Activated naive CD8-positive, alpha-beta T cell treated with anti-CD3 and anti-CD28 coated beads for 36 hours (primary cell): ENCODE measurements around the gene ERBIN. TPM values are rescaled to one million over a fixed set of nuclear protein-coding genes. Genes with fewer than 3 reads are reported as not detected.
"Not testable (repeated sequence)": the region's sequence is repeated elsewhere in the genome, so short reads cannot be mapped to it uniquely, and the experiment has no call there.

ENCODE experiments used
- DNase-seq: peaks from one replicate; pipeline ENCODE4 v3.0.0; 2021
- H3K27ac Mint-ChIP-seq: one replicate; pipeline ENCODE4 v1.8.0; 2022; ENCODE audit warnings: mild to moderate bottlenecking, moderate library complexity, mixed read lengths
- H3K27me3 Mint-ChIP-seq: one replicate; pipeline ENCODE4 v1.8.0; 2022; ENCODE audit warnings: mild to moderate bottlenecking, mixed read lengths
- H3K36me3 Mint-ChIP-seq: one replicate; pipeline ENCODE4 v1.8.0; 2021; ENCODE audit warnings: mild to moderate bottlenecking, mixed read lengths
- H3K4me1 Mint-ChIP-seq: one replicate; pipeline ENCODE4 v1.8.0; 2021; ENCODE audit warnings: mixed read lengths
- H3K4me3 Mint-ChIP-seq: one replicate; pipeline ENCODE4 v1.8.0; 2022; ENCODE audit warnings: mild to moderate bottlenecking, moderate library complexity, mixed read lengths
- H3K9me3 Mint-ChIP-seq: one replicate; pipeline ENCODE4 v1.8.0; 2022; ENCODE audit warnings: mixed read lengths
- total RNA-seq, 2 experiments: library from RNA; stranded (reverse); gene quantifications; one replicate each; pipeline ENCODE4 v1.2.3, GENCODE V29; 2021

The ERBIN gene, protein sequence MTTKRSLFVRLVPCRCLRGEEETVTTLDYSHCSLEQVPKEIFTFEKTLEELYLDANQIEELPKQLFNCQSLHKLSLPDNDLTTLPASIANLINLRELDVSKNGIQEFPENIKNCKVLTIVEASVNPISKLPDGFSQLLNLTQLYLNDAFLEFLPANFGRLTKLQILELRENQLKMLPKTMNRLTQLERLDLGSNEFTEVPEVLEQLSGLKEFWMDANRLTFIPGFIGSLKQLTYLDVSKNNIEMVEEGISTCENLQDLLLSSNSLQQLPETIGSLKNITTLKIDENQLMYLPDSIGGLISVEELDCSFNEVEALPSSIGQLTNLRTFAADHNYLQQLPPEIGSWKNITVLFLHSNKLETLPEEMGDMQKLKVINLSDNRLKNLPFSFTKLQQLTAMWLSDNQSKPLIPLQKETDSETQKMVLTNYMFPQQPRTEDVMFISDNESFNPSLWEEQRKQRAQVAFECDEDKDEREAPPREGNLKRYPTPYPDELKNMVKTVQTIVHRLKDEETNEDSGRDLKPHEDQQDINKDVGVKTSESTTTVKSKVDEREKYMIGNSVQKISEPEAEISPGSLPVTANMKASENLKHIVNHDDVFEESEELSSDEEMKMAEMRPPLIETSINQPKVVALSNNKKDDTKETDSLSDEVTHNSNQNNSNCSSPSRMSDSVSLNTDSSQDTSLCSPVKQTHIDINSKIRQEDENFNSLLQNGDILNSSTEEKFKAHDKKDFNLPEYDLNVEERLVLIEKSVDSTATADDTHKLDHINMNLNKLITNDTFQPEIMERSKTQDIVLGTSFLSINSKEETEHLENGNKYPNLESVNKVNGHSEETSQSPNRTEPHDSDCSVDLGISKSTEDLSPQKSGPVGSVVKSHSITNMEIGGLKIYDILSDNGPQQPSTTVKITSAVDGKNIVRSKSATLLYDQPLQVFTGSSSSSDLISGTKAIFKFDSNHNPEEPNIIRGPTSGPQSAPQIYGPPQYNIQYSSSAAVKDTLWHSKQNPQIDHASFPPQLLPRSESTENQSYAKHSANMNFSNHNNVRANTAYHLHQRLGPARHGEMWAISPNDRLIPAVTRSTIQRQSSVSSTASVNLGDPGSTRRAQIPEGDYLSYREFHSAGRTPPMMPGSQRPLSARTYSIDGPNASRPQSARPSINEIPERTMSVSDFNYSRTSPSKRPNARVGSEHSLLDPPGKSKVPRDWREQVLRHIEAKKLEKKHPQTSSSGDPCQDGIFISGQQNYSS (N-terminal part only)
- 10 to 100 TPM; 38.3 to 41.1 TPM for total RNA-seq

DNA sequence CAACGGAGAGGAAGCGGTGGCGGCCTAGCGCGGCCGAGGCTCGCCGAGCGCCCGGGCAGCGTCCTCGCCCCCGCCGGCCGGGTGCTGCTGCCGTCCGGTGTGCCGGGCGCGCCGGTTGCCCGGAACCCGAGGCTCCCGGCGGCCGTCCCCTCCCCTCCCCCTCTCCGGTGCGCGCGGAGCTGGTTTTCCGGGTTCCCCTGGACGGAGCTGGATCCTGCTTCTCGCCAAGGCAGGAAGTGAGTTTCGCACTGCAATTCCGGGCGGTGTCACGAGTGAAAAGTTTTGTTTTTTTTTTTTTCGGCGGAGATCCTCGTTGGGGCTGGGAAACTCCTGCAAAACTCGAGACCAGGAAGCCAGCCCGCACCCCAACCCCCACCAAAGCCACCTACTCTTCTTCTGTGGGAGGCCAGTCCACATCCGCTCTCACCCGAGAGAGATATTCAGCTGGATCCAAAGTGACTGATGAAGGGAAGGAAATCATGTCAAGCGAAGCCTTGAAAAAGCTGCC lies at the start of gene ERBIN:
TSS of gene ERBIN (plus strand) at position 300 of the 508 bp plus-strand sequence. CDS start 66,144 bp downstream, outside the sequence.
- peak within 1 kb of the TSS; percentile 90 for H3K4me3 Mint-ChIP-seq
- H3K36me3 Mint-ChIP-seq: peaks cover 14% of the 10 kb centered on the region
- H3K9me3 Mint-ChIP-seq: no peaks in the 10 kb centered on the region
- peak; percentile 68 for DNase-seq
- H3K27me3 Mint-ChIP-seq: no peaks in the 10 kb centered on the region
- H3K4me1 Mint-ChIP-seq: peaks cover 29% of the 10 kb centered on the region
- H3K27ac Mint-ChIP-seq: peak within 1 kb of the TSS; percentile 93

DNA sequence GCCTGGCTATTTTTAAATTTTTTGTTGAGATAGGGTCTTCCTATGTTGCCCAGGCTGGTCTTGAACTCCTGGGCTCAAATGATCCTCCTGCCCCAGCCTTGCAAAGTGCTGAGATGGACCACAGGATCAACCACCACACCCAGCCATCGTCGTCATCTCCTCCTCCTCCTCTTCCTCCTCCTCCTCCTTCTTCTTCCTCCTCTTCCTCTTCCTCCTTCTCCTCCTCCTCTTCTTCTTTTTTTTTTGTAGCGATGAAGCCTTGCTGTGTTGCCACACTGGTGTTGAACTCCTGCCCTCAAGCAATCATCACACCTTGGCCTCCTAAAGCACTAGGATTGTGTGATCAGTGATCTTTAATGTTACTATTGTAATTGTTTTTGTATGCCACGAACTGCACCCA lies 49.4 kb upstream of the ERBIN start:
- Mint-ChIP-seq H3K9me3 (peaks cover 12% of the 10 kb centered on the region), H3K4me1 (peaks cover 3% of the 10 kb centered on the region), H3K4me3 (no peak overlapping the region)

DNA sequence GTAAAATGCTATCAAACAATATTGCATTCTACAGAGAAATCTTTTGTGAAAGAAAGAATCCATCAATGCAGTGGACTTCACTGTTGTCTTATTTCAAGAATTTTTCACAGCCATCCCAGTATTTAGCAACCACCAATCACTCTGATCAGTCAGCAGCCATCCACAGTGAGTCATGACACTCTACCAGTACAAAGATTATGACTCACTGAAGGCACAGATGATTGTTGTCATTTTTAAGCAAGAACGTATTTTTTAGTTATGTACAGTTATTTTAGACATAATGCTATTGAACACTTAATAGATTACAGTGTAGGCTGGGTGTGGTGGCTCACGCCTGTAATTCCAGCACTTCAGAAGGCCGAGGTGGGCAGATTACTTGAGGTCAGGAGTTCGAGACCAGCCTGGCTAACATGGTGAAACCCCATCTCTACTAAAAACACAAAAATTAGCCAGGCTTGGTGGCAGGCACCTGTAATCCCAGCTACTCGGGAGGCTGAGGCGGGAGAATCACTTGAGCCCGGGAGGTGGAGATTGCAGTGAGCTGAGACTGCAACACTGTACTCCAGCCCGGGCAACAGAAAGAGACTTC lies 46.6 kb upstream of the ERBIN start:
- not testable (repeated sequence) for H3K27ac Mint-ChIP-seq, H3K4me1 Mint-ChIP-seq, H3K36me3 Mint-ChIP-seq, H3K27me3 Mint-ChIP-seq, H3K4me3 Mint-ChIP-seq, DNase-seq
- H3K9me3 Mint-ChIP-seq: peaks cover 12% of the 10 kb centered on the region

More for the DNA sequence above, 49.4 kb upstream of the ERBIN start:
- Mint-ChIP-seq H3K27me3 (no peaks in the 10 kb centered on the region), H3K36me3 (peaks cover 5% of the 10 kb centered on the region), H3K27ac (no peak overlapping the region)
- DNase-seq: no peak

DNA sequence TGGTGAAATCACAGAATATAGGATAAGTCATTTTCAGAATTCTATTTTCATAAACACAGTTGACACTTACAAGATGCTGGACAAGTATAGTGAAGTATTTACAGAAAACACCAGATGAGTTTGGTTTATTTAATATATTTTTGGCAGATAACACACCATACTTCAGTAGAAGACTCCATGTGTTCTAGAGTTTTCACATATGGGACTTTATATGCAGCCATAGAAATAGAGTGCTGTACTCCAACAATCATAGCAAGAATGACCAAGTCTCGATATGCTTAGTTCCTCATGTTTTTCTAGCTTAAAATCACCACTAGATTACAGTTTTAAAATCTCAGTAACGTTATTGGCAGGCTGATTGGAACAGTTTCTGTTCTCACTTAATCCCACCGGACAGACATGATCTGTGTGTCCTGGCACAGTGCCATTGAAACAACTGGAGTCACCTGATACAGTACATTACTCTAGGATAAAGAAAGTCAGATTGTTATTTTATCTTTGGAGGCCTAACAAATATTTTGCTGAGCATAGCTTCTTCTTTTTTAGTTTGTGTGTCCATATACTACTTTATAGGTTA lies 45.8 kb upstream of the ERBIN start:
- no peak for DNase-seq
- Mint-ChIP-seq H3K27ac (no peak overlapping the region), H3K36me3 (peaks cover 5% of the 10 kb centered on the region), H3K9me3 (peaks cover 12% of the 10 kb centered on the region), H3K4me1 (peaks cover 3% of the 10 kb centered on the region), H3K4me3 (no peak overlapping the region), H3K27me3 (no peaks in the 10 kb centered on the region)

DNA sequence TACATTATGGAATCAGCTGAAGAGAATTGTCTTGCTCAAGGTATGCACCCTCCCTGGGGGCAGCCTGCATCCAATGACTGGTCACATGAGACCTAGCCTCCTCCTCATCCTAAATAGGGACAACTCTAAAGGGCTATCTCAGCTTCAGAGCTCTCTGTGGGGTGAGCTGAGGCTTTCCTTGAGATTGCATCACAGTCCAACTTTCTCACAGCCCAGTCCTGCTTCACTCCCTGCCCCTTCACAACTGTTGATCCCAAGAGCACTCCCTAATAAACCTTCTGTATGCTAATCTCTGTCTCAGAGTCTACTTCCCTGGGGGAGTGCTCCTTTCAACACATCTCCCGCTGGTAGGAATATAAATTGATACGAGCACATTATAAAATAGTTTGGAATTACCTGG lies 44.1 kb upstream of the ERBIN start:
- peaks cover 8% of the 10 kb centered on the region for H3K9me3 Mint-ChIP-seq
- H3K36me3 Mint-ChIP-seq: peaks cover 2% of the 10 kb centered on the region
- no peaks in the 10 kb centered on the region for H3K27me3 Mint-ChIP-seq
- no peak for DNase-seq
- no peak overlapping the region for H3K27ac Mint-ChIP-seq
- H3K4me1 Mint-ChIP-seq: peaks cover 3% of the 10 kb centered on the region
- H3K4me3 Mint-ChIP-seq: no peak overlapping the region

DNA sequence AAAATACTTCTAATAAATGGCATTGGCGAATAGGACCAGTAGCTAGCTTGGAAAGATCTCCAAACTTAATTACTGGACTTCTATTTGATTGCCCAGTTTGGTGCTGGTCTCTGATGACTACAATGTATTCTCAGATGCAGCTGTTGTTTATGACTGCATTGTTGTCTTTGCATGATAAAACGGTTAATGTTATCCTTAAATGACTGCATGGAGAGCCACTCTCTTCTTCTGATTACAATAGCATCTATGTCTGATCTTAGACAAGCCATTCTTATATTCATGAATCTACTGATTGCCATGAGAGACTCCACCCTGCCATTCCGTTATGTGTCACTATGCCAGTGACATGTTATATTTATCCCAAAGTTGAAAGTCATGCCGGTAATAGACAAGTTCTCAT lies 42.9 kb upstream of the ERBIN start:
- H3K4me1 Mint-ChIP-seq: peaks cover 3% of the 10 kb centered on the region
- H3K36me3 Mint-ChIP-seq: peaks cover 1% of the 10 kb centered on the region
- no peak for DNase-seq
- H3K27ac Mint-ChIP-seq: no peak overlapping the region
- H3K9me3 Mint-ChIP-seq: peaks cover 1% of the 10 kb centered on the region
- no peaks in the 10 kb centered on the region for H3K27me3 Mint-ChIP-seq
- no peak overlapping the region for H3K4me3 Mint-ChIP-seq

DNA sequence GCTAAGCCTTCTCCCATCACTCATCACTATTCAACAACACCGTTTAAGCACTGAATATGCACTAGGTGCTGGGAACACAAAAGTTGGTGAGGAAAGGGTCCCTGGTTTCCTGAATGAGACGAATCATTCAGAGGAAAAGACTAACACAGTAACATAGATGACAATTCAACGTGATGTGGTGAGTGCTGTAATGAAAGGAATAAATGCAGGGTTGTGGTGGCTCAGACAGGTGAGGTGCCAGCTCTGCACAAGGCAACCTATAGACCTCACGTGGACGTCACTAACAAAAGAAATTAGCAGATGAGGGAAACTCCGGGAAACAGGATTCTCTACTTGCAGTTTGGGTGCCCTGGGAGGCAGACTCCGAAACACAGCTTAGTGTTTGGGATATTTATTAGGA lies 40.0 kb upstream of the ERBIN start:
- Mint-ChIP-seq H3K27ac (no peak overlapping the region), H3K36me3 (no peaks in the 10 kb centered on the region), H3K4me1 (no peaks in the 10 kb centered on the region), H3K9me3 (no peaks in the 10 kb centered on the region), H3K27me3 (no peaks in the 10 kb centered on the region), H3K4me3 (no peak overlapping the region)
- DNase-seq: no peak

DNA sequence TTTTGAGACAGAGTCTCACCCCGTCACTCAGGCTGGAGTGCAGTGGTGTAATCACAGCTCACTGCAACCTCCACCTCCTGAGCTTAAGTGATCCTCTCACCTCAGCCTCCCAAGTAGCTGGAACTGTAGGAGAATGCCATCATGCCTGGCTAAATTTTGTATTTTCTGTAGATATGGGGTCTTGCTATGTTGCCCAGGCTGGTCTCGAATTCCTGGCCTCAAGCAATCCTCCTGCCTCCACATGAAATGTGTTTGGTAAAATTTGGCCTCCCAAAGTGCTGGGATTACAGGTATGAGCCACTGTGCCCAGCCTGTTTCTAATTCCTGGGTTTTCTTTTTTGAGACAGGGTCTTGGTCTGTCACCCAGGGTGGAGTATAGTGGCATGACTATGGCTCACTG lies 34.4 kb upstream of the ERBIN start:
- DNase-seq, H3K4me3 Mint-ChIP-seq, H3K9me3 Mint-ChIP-seq, H3K36me3 Mint-ChIP-seq, H3K4me1 Mint-ChIP-seq, H3K27me3 Mint-ChIP-seq, H3K27ac Mint-ChIP-seq: not testable (repeated sequence)

DNA sequence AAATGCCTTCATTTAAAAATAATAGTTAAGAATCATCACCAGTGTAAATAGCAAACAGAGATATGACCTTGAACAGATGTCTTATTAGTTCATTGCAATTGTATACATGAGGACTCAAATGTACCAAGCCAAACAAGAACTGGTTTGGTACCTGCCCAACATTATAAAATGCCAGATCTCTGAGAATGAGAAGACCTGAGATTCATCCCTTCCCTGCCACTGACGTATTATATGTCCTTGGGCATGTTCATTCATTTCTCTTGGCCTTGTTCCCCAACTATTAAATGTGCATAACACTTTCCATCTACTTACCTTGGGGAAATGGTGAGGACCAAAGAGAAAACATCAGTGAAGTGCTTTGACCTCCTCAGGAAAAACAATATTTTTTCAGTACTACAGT lies 33.6 kb upstream of the ERBIN start:
- DNase-seq: no peak
- Mint-ChIP-seq H3K27me3 (no peaks in the 10 kb centered on the region), H3K4me1 (no peaks in the 10 kb centered on the region), H3K4me3 (no peak overlapping the region), H3K36me3 (no peaks in the 10 kb centered on the region), H3K27ac (no peak overlapping the region), H3K9me3 (no peaks in the 10 kb centered on the region)

DNA sequence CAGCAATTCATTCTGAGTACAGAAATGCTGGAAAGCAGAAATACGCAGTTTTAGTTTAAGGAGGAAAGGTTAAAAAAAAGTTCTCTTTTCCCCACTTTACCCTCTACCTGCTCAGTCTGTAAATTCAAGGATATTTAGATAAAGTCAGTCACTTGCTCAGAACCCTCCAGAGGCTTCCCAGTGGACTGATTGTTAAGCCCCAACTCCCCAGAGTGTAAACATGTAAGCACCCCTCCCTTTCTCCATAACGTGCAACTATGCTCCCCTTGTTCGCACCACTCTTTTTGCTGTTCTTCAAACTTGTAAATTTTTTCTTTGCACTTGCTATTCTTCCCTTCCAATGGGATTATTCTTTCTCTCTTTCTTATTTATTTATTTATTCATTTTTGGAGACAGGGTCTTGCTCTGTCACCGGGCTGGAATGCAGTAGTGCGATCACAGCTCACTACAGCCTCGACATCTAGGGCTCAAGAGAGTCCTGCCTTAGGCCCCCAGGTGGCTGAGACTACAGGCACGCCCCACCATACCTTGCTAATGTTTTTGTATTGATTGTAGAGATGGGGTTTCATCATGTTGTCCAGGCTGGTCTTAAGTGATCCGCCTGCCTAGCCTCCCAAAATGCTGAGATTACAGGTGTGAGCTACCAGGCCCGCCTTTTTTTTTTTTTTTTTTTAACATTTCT lies 32.5 kb upstream of the ERBIN start:
- DNase-seq: no peak
- no peaks in the 10 kb centered on the region for H3K27me3 Mint-ChIP-seq
- no peaks in the 10 kb centered on the region for H3K9me3 Mint-ChIP-seq
- H3K36me3 Mint-ChIP-seq: no peaks in the 10 kb centered on the region
- H3K27ac Mint-ChIP-seq: no peak overlapping the region
- H3K4me1 Mint-ChIP-seq: no peaks in the 10 kb centered on the region
- no peak overlapping the region for H3K4me3 Mint-ChIP-seq

DNA sequence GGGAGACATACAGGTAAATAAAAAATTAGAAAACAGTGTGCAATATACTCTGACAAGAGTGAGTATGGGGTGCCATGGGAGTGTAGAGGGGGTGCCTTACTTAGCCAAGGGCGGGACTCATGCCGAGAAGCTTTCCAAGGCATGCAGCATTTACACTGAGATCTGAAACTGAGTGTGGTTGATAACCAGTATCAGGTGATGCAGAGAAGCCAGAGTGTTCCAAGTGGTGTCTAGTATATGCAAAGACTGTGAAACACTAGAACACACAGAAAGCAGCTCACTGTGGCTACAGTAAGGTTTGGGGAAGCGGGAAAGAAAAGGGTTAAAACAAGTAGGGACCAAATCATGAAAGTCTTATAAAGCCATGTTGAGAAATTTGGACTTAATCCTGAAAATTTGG lies 30.5 kb upstream of the ERBIN start:
- no peaks in the 10 kb centered on the region for H3K4me1 Mint-ChIP-seq

DNA sequence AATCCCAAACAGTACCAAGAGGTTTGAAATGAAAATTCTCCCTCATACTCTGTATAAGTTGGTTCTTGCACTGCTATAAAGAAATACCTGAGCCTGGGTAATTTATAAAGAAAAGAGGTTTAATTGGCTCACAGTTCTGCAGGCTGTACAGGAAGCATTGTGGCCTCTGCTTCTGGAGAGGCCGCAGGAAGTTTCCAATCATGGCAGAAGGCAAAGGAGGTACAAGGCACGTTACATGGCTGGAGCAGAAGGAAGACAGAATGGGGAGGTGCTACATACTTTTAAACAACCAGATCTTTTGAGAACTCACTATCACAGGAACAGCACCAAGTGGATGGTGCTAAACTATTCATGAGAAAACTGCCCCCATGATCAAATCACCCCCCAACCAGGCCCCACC lies 25.6 kb upstream of the ERBIN start:
- no peaks in the 10 kb centered on the region for H3K9me3 Mint-ChIP-seq
- H3K4me1 Mint-ChIP-seq: peaks cover 3% of the 10 kb centered on the region
- no peak for DNase-seq
- no peaks in the 10 kb centered on the region for H3K36me3 Mint-ChIP-seq
- no peaks in the 10 kb centered on the region for H3K27me3 Mint-ChIP-seq
- no peak overlapping the region for H3K4me3 Mint-ChIP-seq
- H3K27ac Mint-ChIP-seq: no peak overlapping the region

More for the DNA sequence above, 30.5 kb upstream of the ERBIN start:
- H3K9me3 Mint-ChIP-seq: no peaks in the 10 kb centered on the region
- no peaks in the 10 kb centered on the region for H3K36me3 Mint-ChIP-seq
- no peak overlapping the region for H3K27ac Mint-ChIP-seq
- no peak overlapping the region for H3K4me3 Mint-ChIP-seq
- H3K27me3 Mint-ChIP-seq: no peaks in the 10 kb centered on the region
- no peak for DNase-seq

DNA sequence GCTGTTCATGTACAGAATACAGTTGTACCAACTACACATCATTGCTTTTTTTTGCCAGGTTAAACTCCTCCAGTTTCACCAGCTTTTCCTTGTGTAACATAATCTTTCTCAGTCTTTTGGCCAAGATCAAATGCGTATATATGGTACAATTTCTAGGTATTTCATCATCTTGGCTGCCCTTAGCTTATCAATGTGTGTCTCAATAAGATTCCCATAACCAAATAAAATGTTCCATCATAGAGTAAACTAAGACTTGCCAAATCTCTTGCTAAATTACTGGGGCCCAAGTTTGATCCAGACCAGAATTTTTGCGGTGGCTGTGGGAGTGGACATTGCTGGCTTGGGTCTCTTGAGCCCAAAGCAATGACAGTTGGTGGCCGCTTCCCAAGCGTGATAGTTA lies 24.3 kb upstream of the ERBIN start:
- no peaks in the 10 kb centered on the region for H3K9me3 Mint-ChIP-seq
- peaks cover 3% of the 10 kb centered on the region for H3K4me1 Mint-ChIP-seq

DNA sequence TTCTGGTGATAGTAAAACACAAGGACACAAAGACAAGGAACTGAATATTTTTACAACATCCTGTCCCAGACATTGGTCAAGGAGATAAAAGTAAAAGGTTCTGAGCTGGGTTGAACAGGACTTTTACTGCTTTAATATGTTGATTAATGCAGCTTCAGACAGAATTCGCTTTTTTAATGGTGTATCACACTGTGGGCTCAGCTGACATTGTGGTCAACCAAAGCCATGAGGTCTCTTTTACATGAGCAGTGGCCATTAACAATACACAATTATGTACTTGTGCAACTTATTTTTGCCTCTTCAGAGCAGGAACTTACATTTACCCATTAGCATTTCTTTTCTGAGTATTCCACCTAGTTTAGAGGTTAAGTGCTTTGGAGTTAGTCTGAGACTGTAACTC lies 22.8 kb upstream of the ERBIN start:
- DNase-seq: no peak

More for the DNA sequence above, 24.3 kb upstream of the ERBIN start:
- H3K27ac Mint-ChIP-seq: no peak overlapping the region
- H3K36me3 Mint-ChIP-seq: no peaks in the 10 kb centered on the region
- H3K27me3 Mint-ChIP-seq: no peaks in the 10 kb centered on the region
- no peak for DNase-seq
- no peak overlapping the region for H3K4me3 Mint-ChIP-seq

More for the DNA sequence above, 22.8 kb upstream of the ERBIN start:
- no peaks in the 10 kb centered on the region for H3K9me3 Mint-ChIP-seq
- no peak overlapping the region for H3K4me3 Mint-ChIP-seq
- H3K4me1 Mint-ChIP-seq: peaks cover 3% of the 10 kb centered on the region
- H3K36me3 Mint-ChIP-seq: no peaks in the 10 kb centered on the region
- H3K27me3 Mint-ChIP-seq: no peaks in the 10 kb centered on the region
- no peak overlapping the region for H3K27ac Mint-ChIP-seq
